H9 (cell line): ENCODE data around the gene CYP27B1. TPM values are rescaled to one million over a fixed set of nuclear protein-coding genes. Genes with fewer than 3 reads are reported as not detected.
A peak's percentile ranks its signal among the peaks of the same experiment; 100 is the strongest.

Experiments
- DNase-seq: peaks from one replicate; pipeline ENCODE4 v3.0.0-alpha.2; 2017
- H2AFZ ChIP-seq: one replicate; pipeline ENCODE4 v1.6.1; 2013; ENCODE audit warnings: mild to moderate bottlenecking, low read length, control low read depth, moderate library complexity
- H2AK5ac ChIP-seq: 2 replicates; pipeline ENCODE4 v1.6.1; 2013; ENCODE audit warnings: low read length, control low read depth, mixed read lengths; ENCODE audit not compliant: insufficient read length
- H2BK120ac ChIP-seq: one replicate; pipeline ENCODE4 v1.6.1; 2013; ENCODE audit warnings: low read depth, mild to moderate bottlenecking, low read length, control low read depth, inconsistent platforms; ENCODE audit not compliant: poor library complexity, severe bottlenecking
- H2BK12ac ChIP-seq: 2 replicates; pipeline ENCODE4 v1.6.1; 2013; ENCODE audit warnings: low read length, control low read depth, mixed read lengths, low read depth; ENCODE audit not compliant: insufficient read length
- H2BK15ac ChIP-seq: 2 replicates; pipeline ENCODE4 v1.6.1; 2013; ENCODE audit warnings: low read depth, low read length, control low read depth
- H2BK20ac ChIP-seq: one replicate; pipeline ENCODE4 v1.6.1; 2013; ENCODE audit warnings: low read depth, mild to moderate bottlenecking, low read length, control low read depth, inconsistent platforms; ENCODE audit not compliant: poor library complexity, severe bottlenecking
- H2BK5ac ChIP-seq: 2 replicates; pipeline ENCODE4 v1.6.1; 2013; ENCODE audit warnings: low read length, control low read depth, mixed read lengths; ENCODE audit not compliant: insufficient read length
- H3K14ac ChIP-seq: 2 replicates; pipeline ENCODE4 v1.6.1; 2013; ENCODE audit warnings: low read length, control low read depth; ENCODE audit not compliant: insufficient read depth
- H3K18ac ChIP-seq: 2 replicates; pipeline ENCODE4 v1.6.1; 2013; ENCODE audit warnings: low read depth, mild to moderate bottlenecking, mixed read lengths, low read length, control low read depth; ENCODE audit not compliant: insufficient read length
- H3K23ac ChIP-seq: 2 replicates; pipeline ENCODE4 v1.6.1; 2013; ENCODE audit warnings: low read length, control low read depth, mixed read lengths, low read depth; ENCODE audit not compliant: insufficient read length
- H3K23me2 ChIP-seq: 2 replicates; pipeline ENCODE4 v1.6.1; 2013; ENCODE audit warnings: low read depth, mild to moderate bottlenecking, mixed read lengths, low read length, control low read depth; ENCODE audit not compliant: insufficient read length, poor library complexity, severe bottlenecking
- H3K27ac ChIP-seq: 2 replicates; pipeline ENCODE4 v1.5.1; 2013; ENCODE audit warnings: low read length, control low read depth, mixed read lengths, low read depth; ENCODE audit not compliant: insufficient read length
- H3K27me3 ChIP-seq: 2 replicates; pipeline ENCODE4 v1.6.1; 2013; ENCODE audit warnings: low read length, control low read depth, inconsistent platforms; ENCODE audit not compliant: insufficient read depth
- H3K4ac ChIP-seq: 2 replicates; pipeline ENCODE4 v1.6.1; 2013; ENCODE audit warnings: low read depth, mild to moderate bottlenecking, control low read depth, inconsistent platforms, low read length, moderate library complexity
- H3K4me1 ChIP-seq: 2 replicates; pipeline ENCODE4 v1.6.1; 2013; ENCODE audit warnings: low read length, control low read depth, inconsistent platforms; ENCODE audit not compliant: insufficient read depth
- H3K4me2 ChIP-seq: 2 replicates; pipeline ENCODE4 v1.6.1; 2013; ENCODE audit warnings: low read length, control low read depth, mixed read lengths; ENCODE audit not compliant: insufficient read length, insufficient read depth
- H3K56ac ChIP-seq: 2 replicates; pipeline ENCODE4 v1.6.1; 2013; ENCODE audit warnings: low read depth, mild to moderate bottlenecking, mixed read lengths, low read length, control low read depth; ENCODE audit not compliant: insufficient read length
- H3K79me1 ChIP-seq: 2 replicates; pipeline ENCODE4 v1.6.1; 2013; ENCODE audit warnings: low read depth, mild to moderate bottlenecking, moderate library complexity, low read length, control low read depth, inconsistent platforms; ENCODE audit not compliant: insufficient read depth, poor library complexity, severe bottlenecking
- H3K79me2 ChIP-seq: 2 replicates; pipeline ENCODE4 v1.6.1; 2013; ENCODE audit warnings: low read length, control low read depth, inconsistent platforms; ENCODE audit not compliant: insufficient read depth
- H3K9ac ChIP-seq: 2 replicates; pipeline ENCODE4 v1.6.1; 2013; ENCODE audit warnings: low read length, control low read depth, mixed read lengths; ENCODE audit not compliant: insufficient read length; ENCODE audit errors: extremely low read depth
- H3K9me3 ChIP-seq: one replicate; pipeline ENCODE4 v1.6.1; 2013; ENCODE audit warnings: low read depth, low read length, inconsistent platforms; ENCODE audit not compliant: control insufficient read depth
- H3T11ph ChIP-seq: one replicate; pipeline ENCODE4 v1.6.1; 2013; ENCODE audit warnings: mild to moderate bottlenecking, low read length, control low read depth, inconsistent platforms
- H4K20me1 ChIP-seq: one replicate; pipeline ENCODE4 v1.6.1; 2013; ENCODE audit not compliant: control insufficient read depth, insufficient read length, insufficient read depth
- H4K5ac ChIP-seq: 2 replicates; pipeline ENCODE4 v1.6.1; 2013; ENCODE audit warnings: low read depth, mild to moderate bottlenecking, mixed read lengths, low read length, control low read depth; ENCODE audit not compliant: insufficient read length
- H4K8ac ChIP-seq: replicated peaks from 2 replicates; pipeline ENCODE4 v1.6.1; 2013; ENCODE audit warnings: low read length, control low read depth, mixed read lengths, low read depth; ENCODE audit not compliant: insufficient read length
- H4K91ac ChIP-seq: 2 replicates; pipeline ENCODE4 v1.6.1; 2013; ENCODE audit warnings: low read depth, mild to moderate bottlenecking, moderate library complexity, mixed read lengths, low read length, control low read depth; ENCODE audit not compliant: insufficient read length
- H3K27ac Mint-ChIP-seq, 3 experiments: 2 replicates in 2 of 3; 3 replicates in 1 of 3; pipeline ENCODE4 v1.8.0; 2020 to 2021; ENCODE audit warnings: mixed read lengths in 3 of 3, mild to moderate bottlenecking in 1 of 3, moderate library complexity in 1 of 3
- H3K27me3 Mint-ChIP-seq: 2 replicates; pipeline ENCODE4 v1.8.0; 2021; ENCODE audit warnings: low read depth, mild to moderate bottlenecking, moderate library complexity, mixed read lengths
- H3K36me3 Mint-ChIP-seq, 3 experiments: 2 replicates in 2 of 3; 3 replicates in 1 of 3; pipeline ENCODE4 v1.8.0; 2020 to 2021; ENCODE audit warnings: low read depth in 3 of 3, mixed read lengths in 3 of 3; ENCODE audit not compliant: insufficient read depth in 1 of 3
- H3K4me1 Mint-ChIP-seq, 2 experiments: 2 replicates each; pipeline ENCODE4 v1.8.0; 2020; ENCODE audit warnings: mixed read lengths in 2 of 2
- H3K4me3 Mint-ChIP-seq, 2 experiments: 2 replicates in 1 of 2; 3 replicates in 1 of 2; pipeline ENCODE4 v1.8.0; 2020 to 2021; ENCODE audit warnings: mild to moderate bottlenecking in 2 of 2, mixed read lengths in 2 of 2, moderate library complexity in 1 of 2
- H3K9me3 Mint-ChIP-seq, 2 experiments: 2 replicates in 1 of 2; 3 replicates in 1 of 2; pipeline ENCODE4 v1.8.0; 2020; ENCODE audit warnings: mild to moderate bottlenecking in 2 of 2, mixed read lengths in 2 of 2, moderate library complexity in 1 of 2
- CTCF ChIP-seq: fragments of 200-600 bp; sonication (generic); conservative IDR thresholded peaks from 3 replicates; pipeline ENCODE4 v1.8.0; 2021; ENCODE audit warnings: antibody characterized with exemption, mild to moderate bottlenecking
- WGBS: extraction: QIAGEN DNeasy Blood & Tissue Kit; methylation state at CpG from one replicate; pipeline ENCODE4 v1.1.7; 2013; ENCODE audit warnings: missing lambda C conversion rate, low lambda C conversion rate, mixed read lengths; ENCODE audit not compliant: insufficient read length; ENCODE audit errors: extremely low coverage; 5-methylcytosine and 5-hydroxymethylcytosine counted together
- total RNA-seq: library from RNA; stranded (reverse); gene quantifications from 2 replicates; pipeline ENCODE4 v1.2.1, GENCODE V29; 2021

Gene CYP27B1
- total RNA-seq, 1 experiment from 2014 or later: 6.1 TPM

- Histone ChIP-seq H4K5ac (no peak overlapping the region), H2BK20ac (no peak overlapping the region), H2BK120ac (no peak overlapping the region), H2AK5ac (no peak overlapping the region), H3T11ph (no peak overlapping the region), H3K27me3 (no peaks in the 10 kb centered on the region), H3K27ac (no peak overlapping the region), H2AFZ (no peak overlapping the region), H3K56ac (no peak overlapping the region), H3K4me2 (no peak overlapping the region), H3K14ac (no peak overlapping the region), H3K79me2 (no peaks in the 10 kb centered on the region), H2BK5ac (no peak overlapping the region), H3K23me2 (no peaks in the 10 kb centered on the region), H3K23ac (no peak overlapping the region), H3K9ac (no peak overlapping the region), H3K18ac (no peak overlapping the region), H2BK12ac (no peak overlapping the region), H4K91ac (no peak overlapping the region), H4K8ac (no peak overlapping the region), H3K79me1 (no peaks in the 10 kb centered on the region), H3K9me3 (no peaks in the 10 kb centered on the region), H2BK15ac (no peak overlapping the region), H3K4me1 (no peaks in the 10 kb centered on the region), H3K4ac (no peak overlapping the region), H4K20me1 (no peaks in the 10 kb centered on the region)
- Mint-ChIP-seq H3K9me3 (no peaks in the 10 kb centered on the region), H3K27me3 (no peaks in the 10 kb centered on the region), H3K4me1 (peaks cover 6 to 10% of the 10 kb centered on the region in 2 experiments), H3K4me3 (peak overlapping the region in 1 of 2 experiments; percentile 34; a peak in 2 of 5 replicates), H3K36me3 (peaks cover 0 to 3% (median 0%) of the 10 kb centered on the region in 3 experiments; a peak in 2 of 7 replicates), H3K27ac (no peak overlapping the region; a peak in 1 of 7 replicates)
- no CpG with 5 or more reads among the region's 13 CpGs for WGBS
- peak; percentile 89 for DNase-seq
- peak; percentile 53 for TF ChIP-seq CTCF
These were observed 48.5 kb upstream of the CYP27B1 start for GRCh38 chr12:57815177-57816000.
